GM12878 (cell line): Measurements from ENCODE around the gene SEL1L3. TPM values are rescaled to one million over a fixed set of nuclear protein-coding genes. Genes with fewer than 3 reads are reported as not detected.

Source experiments
- ATAC-seq: fragments of 200-7000 bp; cut with Tn5 transposase; 3 replicates; pipeline ENCODE4 v1.9.1; 2020; ENCODE audit warnings: mild to moderate bottlenecking, moderate library complexity
- BruUV-seq: library from RNA; stranded (reverse); fragments of 400-500 nt; replicated peaks from 2 replicates; lab custom pipeline; 2021; lab: Mats Ljungman, UMichigan
- CTCF ChIA-PET: fragments of 300-600 bp; sonication (Branson Sonifier 250); formaldehyde crosslinking; extraction: SDS; loops from one replicate; lab custom pipeline; 2021; ENCODE audit warnings: inconsistent platforms; lab: Yijun Ruan, JAX
- POLR2A ChIA-PET: fragments of 350-600 bp; formaldehyde crosslinking; extraction: SDS; loops from one replicate; lab custom pipeline; 2021; ENCODE audit warnings: inconsistent platforms; lab: Charles Lee
- RAD21 ChIA-PET: fragments of 300-600 bp; sonication (Branson Sonifier 250); formaldehyde crosslinking; loops from one replicate; lab custom pipeline; 2023; ENCODE audit warnings: antibody characterized with exemption; ENCODE audit not compliant: unreplicated experiment; lab: Charles Lee
- SMC1A ChIA-PET: fragments of 300-600 bp; sonication (Branson Sonifier 250); formaldehyde crosslinking; loops from one replicate; lab custom pipeline; 2023; ENCODE audit not compliant: unreplicated experiment, uncharacterized antibody; lab: Charles Lee
- DNase-seq: peaks from one replicate; pipeline ENCODE4 v3.0.0-alpha.2; 2011; ENCODE audit warnings: low read depth, low spot score
- FAIRE-seq: peaks from 3 replicates; lab custom pipeline; 2011; peaks lifted over from hg19 to GRCh38; lab: Jason Lieb, UNC
- H2AFZ ChIP-seq: 2 replicates; pipeline ENCODE4 v1.6.0; 2011; ENCODE audit warnings: low read depth, low read length, control low read depth; ENCODE audit not compliant: control insufficient read depth
- H3K27ac ChIP-seq: 2 replicates; pipeline ENCODE4 v1.5.1; 2011; ENCODE audit warnings: control low read depth; ENCODE audit not compliant: control insufficient read depth, insufficient read depth
- H3K27me3 ChIP-seq, 2 experiments: replicated peaks in 1 of 2; 2 replicates each; pipeline versions ENCODE4 v1.6.0 to v1.6.1; 2011; ENCODE audit warnings: low read length in 1 of 2; ENCODE audit not compliant: control insufficient read depth in 2 of 2, insufficient read depth in 2 of 2
- H3K36me3 ChIP-seq, 2 experiments: 2 replicates each; pipeline ENCODE4 v1.5.1; 2011; ENCODE audit warnings: low read length in 1 of 2; ENCODE audit not compliant: control insufficient read depth in 2 of 2, insufficient read depth in 2 of 2
- H3K4me1 ChIP-seq: 2 replicates; pipeline ENCODE4 v1.6.1; 2011; ENCODE audit warnings: mild to moderate bottlenecking, low read length, moderate library complexity, mixed read lengths; ENCODE audit not compliant: control insufficient read depth, insufficient read depth
- H3K4me2 ChIP-seq: 2 replicates; pipeline ENCODE4 v1.6.0; 2011; ENCODE audit warnings: control low read depth; ENCODE audit not compliant: control insufficient read depth, insufficient read depth
- H3K4me3 ChIP-seq: fragments of 200-600 bp; sonication (generic); 2 replicates; pipeline ENCODE4 v1.5.1; 2016
- H3K79me2 ChIP-seq: 2 replicates; pipeline ENCODE4 v1.6.0; 2011; ENCODE audit warnings: low read length; ENCODE audit not compliant: control insufficient read depth, insufficient read depth
- H3K9ac ChIP-seq: 2 replicates; pipeline ENCODE4 v1.8.0; 2011; ENCODE audit warnings: low read length, control low read depth, mixed read lengths; ENCODE audit not compliant: control insufficient read depth, insufficient read depth
- H3K9me3 ChIP-seq: replicated peaks from 3 replicates; pipeline ENCODE4 v1.5.1; 2011; ENCODE audit warnings: mild to moderate bottlenecking, low read length; ENCODE audit not compliant: control insufficient read depth, insufficient read depth
- H4K20me1 ChIP-seq: 2 replicates; pipeline ENCODE4 v1.6.0; 2011; ENCODE audit not compliant: control insufficient read depth, insufficient read depth
- ATF2 ChIP-seq: IDR thresholded peaks from 2 replicates; pipeline ENCODE4 v1.6.1; 2012; ENCODE audit warnings: low read length, inconsistent platforms
- CBX3 ChIP-seq: fragments of 200-600 bp; sonication (generic); IDR thresholded peaks from 2 replicates; pipeline ENCODE4 v1.6.1; 2016; ENCODE audit warnings: low read depth, borderline replicate concordance
- CEBPZ ChIP-seq: fragments of 150-350 bp; IDR thresholded peaks from 2 replicates; pipeline ENCODE4 v1.6.1; 2016; ENCODE audit warnings: low read depth, low read length
- CHD4 ChIP-seq: fragments of 200-600 bp; sonication (generic); IDR thresholded peaks from 2 replicates; pipeline ENCODE4 v1.6.1; 2016; ENCODE audit warnings: mild to moderate bottlenecking
- CREM ChIP-seq: IDR thresholded peaks from 2 replicates; pipeline ENCODE4 v1.6.1; 2014; ENCODE audit warnings: antibody characterized with exemption, low read depth
- FOXM1 ChIP-seq: IDR thresholded peaks from 2 replicates; pipeline ENCODE4 v1.6.1; 2012; ENCODE audit warnings: low read depth, mild to moderate bottlenecking, inconsistent platforms, low read length, moderate library complexity
- GABPA ChIP-seq: IDR thresholded peaks from 2 replicates; pipeline ENCODE4 v1.6.1; 2014; ENCODE audit warnings: antibody characterized with exemption, low read depth, mild to moderate bottlenecking, inconsistent platforms
- HCFC1 ChIP-seq: fragments of 150-350 bp; IDR thresholded peaks from 2 replicates; pipeline ENCODE4 v1.6.1; 2014; ENCODE audit warnings: low read length
- NFXL1 ChIP-seq: fragments of 450-650 bp; IDR thresholded peaks from 2 replicates; pipeline ENCODE4 v1.6.1; 2017; ENCODE audit warnings: antibody characterized with exemption, mild to moderate bottlenecking, borderline replicate concordance
- NFYB ChIP-seq: IDR thresholded peaks from 2 replicates; pipeline ENCODE4 v1.6.1; 2011; ENCODE audit warnings: low read depth, mild to moderate bottlenecking, low read length, improper control_type of control experiment, moderate library complexity; ENCODE audit not compliant: insufficient read depth
- NR2C2 ChIP-seq: IDR thresholded peaks from 2 replicates; pipeline ENCODE4 v1.6.1; 2011; ENCODE audit warnings: borderline replicate concordance, low read depth; ENCODE audit not compliant: control insufficient read depth, insufficient read length
- PML ChIP-seq: IDR thresholded peaks from 2 replicates; pipeline ENCODE4 v1.6.1; 2012; ENCODE audit warnings: low read length, inconsistent platforms
- POU2F2 ChIP-seq: IDR thresholded peaks from 3 replicates; pipeline ENCODE4 v1.6.1; 2011; ENCODE audit warnings: low read depth, mild to moderate bottlenecking, low read length, borderline replicate concordance
- PRDM15 ChIP-seq: fragments of 450-650 bp; formaldehyde crosslinking; IDR thresholded peaks from 2 replicates; pipeline ENCODE4 v1.4.0; 2020; ENCODE audit warnings: mild to moderate bottlenecking, moderate library complexity
- SREBF1 ChIP-seq: IDR thresholded peaks from 2 replicates; pipeline ENCODE4 v1.6.1; 2012; ENCODE audit warnings: mild to moderate bottlenecking, low read length
- WGBS: methylation state at CpG from one replicate; pipeline ENCODE4 v1.1.6; 2016; ENCODE audit warnings: low lambda C conversion rate; ENCODE audit not compliant: insufficient replicate concordance, insufficient coverage; ENCODE audit errors: missing lambda C conversion rate; 5-methylcytosine and 5-hydroxymethylcytosine counted together
- in situ Hi-C: fragments of 300-500 bp; cut with MboI; formaldehyde crosslinking; loops from 9 replicates; pipeline ENCODE4 v1.14.3; 2018; ENCODE audit warnings: mixed read lengths
- intact Hi-C: fragments of 100-400 bp; cut with micrococcal nuclease; formaldehyde crosslinking; loops from one replicate; pipeline ENCODE4 v1.14.2; 2022; ENCODE audit not compliant: unreplicated experiment
- polyA plus RNA-seq, 11 experiments: library from polyadenylated mRNA; depleted of rRNA in 4 of 11; unstranded in 6 of 11; stranded (reverse) in 5 of 11; fragments of >200 nt; fragmentation: Nextera tagmentation in 4 of 11; fragmentation: Illumina TruSeq in 1 of 11; extraction: Ambion mirVana in 4 of 11; extraction: Trizol in 1 of 11; gene quantifications; 1 replicate in 1 of 11; 2 replicates in 10 of 11; pipeline versions ENCODE4 v1.2.1 to v1.2.3, GENCODE V29; 2011 to 2016; ENCODE audit warnings: inconsistent platforms in 2 of 11, missing spikeins in 2 of 11, low read depth in 1 of 11
- total RNA-seq, 4 experiments: library from RNA; depleted of rRNA in 3 of 4; stranded (reverse); fragments of >200 nt in 3 of 4; fragmentation: Illumina TruSeq in 1 of 4; extraction: Trizol in 1 of 4; gene quantifications; 2 replicates each; pipeline versions ENCODE4 v1.2.1 to v1.2.3, GENCODE V29; 2013 to 2021
- TF ChIP-seq, protein P1 (sequence below): fragments of 450-650 bp; IDR thresholded peaks from 2 replicates; pipeline ENCODE4 v1.6.1; 2016; ENCODE audit warnings: mild to moderate bottlenecking

Gene SEL1L3
- total and polyA plus RNA-seq, 10 of the 15 experiments (the other 5 are each of a cell fraction or from before 2014, with no cell fraction given) = 20.4 to 82.2 (median 47.3) TPM

GRCh38 chr4:25786497-25787065 lies 76.2 kb downstream of the SEL1L3 start:
- no peak overlapping the region for H2AFZ ChIP-seq
- H3K79me2 ChIP-seq = no peaks in the 10 kb centered on the region
- no peaks in the 10 kb centered on the region for H3K4me1 ChIP-seq
- SMC1A ChIA-PET = interaction anchor here (0.7 kb wide), 1 partner anchor 141 kb away, joined by 3 read pairs; no protein-coding TSS in a partner anchor
- no peak for ATAC-seq
- H3K4me2 ChIP-seq = no peak overlapping the region
- peaks cover 0 to 4% of the 10 kb centered on the region in 2 experiments; a peak in 1 of 4 replicates for H3K36me3 ChIP-seq
- H3K27me3 ChIP-seq = no peaks in the 10 kb centered on the region
- CTCF ChIA-PET = no interaction called here
- no peak overlapping the region for H3K9ac ChIP-seq
- no peak overlapping the region for H3K27ac ChIP-seq
- DNase-seq = no peak
- BruUV-seq = no TSS peak
- 50% methylated on average over 4 of the region's 4 CpGs for WGBS
- no peaks in the 10 kb centered on the region for H4K20me1 ChIP-seq
- no peak overlapping the region for H3K4me3 ChIP-seq
- H3K9me3 ChIP-seq = no peaks in the 10 kb centered on the region
- POLR2A ChIA-PET = no interaction called here
- RAD21 ChIA-PET = no interaction called here
- no peak for FAIRE-seq
- intact Hi-C loops = no loop called here
- in situ Hi-C loops = no loop called here
- TF ChIP-seq ATF2 = no peak
- TF ChIP-seq CHD4 = no peak
- TF ChIP-seq, protein P1, sequence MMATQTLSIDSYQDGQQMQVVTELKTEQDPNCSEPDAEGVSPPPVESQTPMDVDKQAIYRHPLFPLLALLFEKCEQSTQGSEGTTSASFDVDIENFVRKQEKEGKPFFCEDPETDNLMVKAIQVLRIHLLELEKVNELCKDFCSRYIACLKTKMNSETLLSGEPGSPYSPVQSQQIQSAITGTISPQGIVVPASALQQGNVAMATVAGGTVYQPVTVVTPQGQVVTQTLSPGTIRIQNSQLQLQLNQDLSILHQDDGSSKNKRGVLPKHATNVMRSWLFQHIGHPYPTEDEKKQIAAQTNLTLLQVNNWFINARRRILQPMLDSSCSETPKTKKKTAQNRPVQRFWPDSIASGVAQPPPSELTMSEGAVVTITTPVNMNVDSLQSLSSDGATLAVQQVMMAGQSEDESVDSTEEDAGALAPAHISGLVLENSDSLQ = no peak
- no peak for TF ChIP-seq PML
- TF ChIP-seq FOXM1 = no peak
- TF ChIP-seq HCFC1 = no peak
- TF ChIP-seq NFXL1 = no peak
- no peak for TF ChIP-seq POU2F2
- no peak for TF ChIP-seq CBX3
- no peak for TF ChIP-seq CEBPZ
- TF ChIP-seq GABPA = no peak
- TF ChIP-seq PRDM15 (CRISPR knock-in tag) = no peak
- no peak for TF ChIP-seq SREBF1
- no peak for TF ChIP-seq CREM
- no peak for TF ChIP-seq NFYB
- no peak for TF ChIP-seq NR2C2
